GM12865 (cell line): ENCODE results near the gene ALDH1L2.

ENCODE experiments used
- DNase-seq: peaks from one replicate; pipeline ENCODE4 v3.0.0; 2010; ENCODE audit warnings: low read depth
- H3K4me3 ChIP-seq: 2 replicates; pipeline ENCODE4 v1.5.1; 2011; ENCODE audit warnings: mild to moderate bottlenecking, low read depth, low read length, control low read depth
- TF ChIP-seq, protein P1 (sequence below): IDR thresholded peaks from 2 replicates; pipeline ENCODE4 v1.5.1; 2011; ENCODE audit warnings: low read length, control low read depth, low read depth, inconsistent platforms; ENCODE audit not compliant: insufficient read depth; ENCODE audit errors: missing control alignments

ALDH1L2 gene

DNA sequence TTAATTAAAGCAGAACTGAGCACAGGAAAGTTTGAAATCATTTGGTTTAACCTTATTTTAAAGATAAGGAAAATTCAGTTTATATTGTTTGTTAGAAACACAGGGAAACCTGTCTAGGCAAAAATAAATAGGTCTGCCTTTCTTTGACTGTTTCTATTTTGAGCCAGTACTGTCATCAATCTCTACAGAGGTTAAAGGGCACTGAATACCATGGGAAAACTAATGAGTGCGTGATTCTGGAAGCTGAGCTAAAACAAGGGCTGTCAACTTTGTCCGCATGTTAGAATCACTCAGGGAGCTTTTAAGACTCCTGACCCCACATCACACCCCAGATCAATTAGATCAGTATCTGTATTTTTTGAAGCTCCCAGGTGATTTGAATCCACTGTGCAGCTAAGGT, 59.3 kb downstream of the ALDH1L2 start:
- H3K4me3 ChIP-seq = no peak overlapping the region
- TF ChIP-seq, protein P1, sequence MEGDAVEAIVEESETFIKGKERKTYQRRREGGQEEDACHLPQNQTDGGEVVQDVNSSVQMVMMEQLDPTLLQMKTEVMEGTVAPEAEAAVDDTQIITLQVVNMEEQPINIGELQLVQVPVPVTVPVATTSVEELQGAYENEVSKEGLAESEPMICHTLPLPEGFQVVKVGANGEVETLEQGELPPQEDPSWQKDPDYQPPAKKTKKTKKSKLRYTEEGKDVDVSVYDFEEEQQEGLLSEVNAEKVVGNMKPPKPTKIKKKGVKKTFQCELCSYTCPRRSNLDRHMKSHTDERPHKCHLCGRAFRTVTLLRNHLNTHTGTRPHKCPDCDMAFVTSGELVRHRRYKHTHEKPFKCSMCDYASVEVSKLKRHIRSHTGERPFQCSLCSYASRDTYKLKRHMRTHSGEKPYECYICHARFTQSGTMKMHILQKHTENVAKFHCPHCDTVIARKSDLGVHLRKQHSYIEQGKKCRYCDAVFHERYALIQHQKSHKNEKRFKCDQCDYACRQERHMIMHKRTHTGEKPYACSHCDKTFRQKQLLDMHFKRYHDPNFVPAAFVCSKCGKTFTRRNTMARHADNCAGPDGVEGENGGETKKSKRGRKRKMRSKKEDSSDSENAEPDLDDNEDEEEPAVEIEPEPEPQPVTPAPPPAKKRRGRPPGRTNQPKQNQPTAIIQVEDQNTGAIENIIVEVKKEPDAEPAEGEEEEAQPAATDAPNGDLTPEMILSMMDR = no peak
- DNase-seq = no peak

DNA sequence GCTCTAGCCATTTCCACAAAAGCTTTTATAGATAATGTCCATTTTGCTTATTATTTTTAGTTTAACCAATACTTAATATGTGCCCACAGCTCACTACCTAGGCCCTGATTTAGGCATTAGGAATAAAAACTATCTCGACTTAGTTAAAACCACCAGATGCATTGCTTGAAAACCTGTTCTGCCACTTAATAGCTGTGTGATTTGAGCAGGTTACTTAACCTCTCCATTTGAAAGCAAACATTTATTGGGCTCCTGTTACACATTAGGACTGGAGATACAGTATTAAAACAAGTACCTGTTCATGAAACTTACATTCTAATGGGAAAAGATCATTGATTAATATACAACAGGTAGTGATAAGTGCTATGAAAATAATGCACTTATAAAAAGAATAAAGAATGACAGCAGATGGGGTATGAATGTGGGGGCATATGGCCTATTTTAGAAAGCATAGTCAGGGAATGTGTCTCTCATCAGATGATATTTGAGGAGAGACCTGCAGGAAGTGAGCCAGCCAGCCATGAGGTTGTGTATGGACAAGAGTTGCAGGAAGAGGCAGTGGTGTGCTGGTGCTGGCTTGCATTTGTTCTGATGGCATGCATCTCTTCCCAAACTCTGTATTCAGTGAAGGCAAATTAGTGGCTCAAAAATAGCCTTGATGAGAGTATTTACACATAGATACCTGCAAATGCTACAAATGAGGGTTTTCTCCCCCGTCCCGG, 63.9 kb downstream of the ALDH1L2 start:
- TF ChIP-seq, protein P1 = no peak
- no peak overlapping the region for H3K4me3 ChIP-seq
- DNase-seq = no peak

DNA sequence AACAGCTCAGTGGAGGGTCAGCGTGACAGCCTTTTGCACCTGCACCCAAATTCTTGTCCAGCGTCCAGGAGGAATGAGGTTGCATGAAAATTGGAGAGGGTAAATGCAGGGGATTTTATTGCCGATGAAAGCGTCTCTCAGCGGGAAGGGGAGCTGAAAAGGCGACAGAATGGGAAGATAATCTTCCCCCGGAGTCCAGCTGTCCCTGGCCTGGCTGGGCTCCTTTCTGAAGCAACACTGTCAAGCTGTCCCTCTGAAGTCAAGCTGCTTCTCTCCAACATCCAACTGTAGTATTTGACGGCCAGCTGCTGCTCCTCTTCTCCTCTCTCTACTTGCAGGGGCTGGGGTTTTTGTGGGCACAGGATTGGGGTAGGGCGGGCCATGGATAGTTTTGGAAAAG, 65.5 kb downstream of the ALDH1L2 start:
- TF ChIP-seq, protein P1 = no peak
- H3K4me3 ChIP-seq = no peak overlapping the region
- DNase-seq = no peak

DNA sequence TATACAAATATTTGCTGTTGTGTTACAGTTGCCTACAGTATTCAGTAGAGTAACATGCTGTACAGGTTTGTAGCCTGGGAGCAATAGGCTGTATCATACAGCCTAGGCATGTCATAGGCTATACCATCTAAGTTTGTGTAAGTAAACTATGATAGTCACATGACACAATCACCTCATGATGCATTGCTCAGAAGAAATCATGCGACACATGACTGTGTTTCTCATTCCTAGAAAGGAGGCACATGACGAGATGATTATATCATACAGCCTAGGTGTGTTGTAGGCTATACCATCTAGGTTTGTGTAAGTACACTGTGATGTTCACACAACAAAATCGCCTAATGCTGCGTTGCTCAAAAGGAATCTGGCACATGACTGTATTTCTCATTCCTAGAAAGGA, 66.2 kb downstream of the ALDH1L2 start:
- no peak for DNase-seq
- TF ChIP-seq, protein P1 = no peak
- no peak overlapping the region for H3K4me3 ChIP-seq

DNA sequence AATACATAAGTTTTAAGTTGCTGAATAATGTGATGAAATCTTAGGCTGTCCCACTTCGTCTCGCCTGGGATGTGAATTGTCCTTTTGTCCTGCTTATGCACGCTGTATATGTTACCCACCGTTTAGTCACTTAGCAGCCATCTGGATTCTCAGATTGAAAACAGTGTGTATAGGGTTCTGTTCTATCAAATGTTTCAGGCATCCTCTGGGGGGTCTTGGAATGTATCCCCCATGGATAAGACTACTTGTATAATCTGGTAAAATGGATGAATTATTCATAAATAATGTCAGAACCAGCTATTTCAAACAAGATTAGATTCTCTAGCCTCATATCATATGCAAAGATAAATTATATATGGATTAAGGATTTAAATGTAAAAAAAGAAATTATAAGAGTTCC, 68.7 kb downstream of the ALDH1L2 start:
- DNase-seq = no peak
- TF ChIP-seq, protein P1 = no peak
- H3K4me3 ChIP-seq = no peak overlapping the region

DNA sequence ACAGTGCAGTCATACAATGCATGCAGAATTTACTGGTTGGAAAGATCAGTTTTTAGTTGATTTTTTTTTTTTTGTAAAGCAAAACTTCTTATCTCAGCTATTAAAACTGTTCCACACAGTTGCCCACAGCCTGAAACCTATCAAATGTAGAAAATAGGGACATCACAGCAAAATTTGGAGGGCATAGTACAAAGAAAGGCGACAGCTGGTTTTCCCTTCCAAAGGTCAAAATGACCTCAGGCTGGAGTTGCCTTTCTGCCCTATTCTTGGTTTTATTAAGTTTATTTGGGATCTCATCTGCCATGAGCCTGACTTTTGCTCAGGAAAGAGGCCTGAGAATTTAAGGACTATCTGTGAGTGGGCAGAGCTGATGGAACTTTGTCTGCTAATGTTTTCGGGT, 69.7 kb downstream of the ALDH1L2 start:
- TF ChIP-seq, protein P1 = no peak
- no peak overlapping the region for H3K4me3 ChIP-seq
- DNase-seq = no peak

DNA sequence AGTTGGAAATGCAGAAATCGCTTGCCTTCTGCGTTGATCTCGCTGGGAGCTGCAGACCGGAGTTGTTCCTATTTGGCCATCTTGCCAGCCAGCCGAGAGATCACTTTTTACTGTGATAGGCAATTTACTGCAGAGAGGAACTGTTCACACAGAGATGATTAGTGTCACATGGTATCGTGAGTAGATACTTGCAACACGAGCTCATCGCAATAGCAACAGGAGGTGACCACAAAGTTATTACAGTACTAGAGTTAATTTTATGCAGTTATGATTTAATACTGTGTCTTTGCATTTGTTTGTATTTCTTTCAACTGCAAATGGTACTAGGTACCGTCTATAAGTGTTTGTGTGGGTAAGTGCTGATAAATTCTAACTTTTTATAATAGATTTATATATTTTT, 70.4 kb downstream of the ALDH1L2 start:
- DNase-seq = no peak
- no peak overlapping the region for H3K4me3 ChIP-seq
- TF ChIP-seq, protein P1 = no peak
